Measurements from ENCODE around the gene MYH11. TPM values are rescaled to one million over a fixed set of nuclear protein-coding genes. Genes with fewer than 3 reads are reported as not detected.

MYH11 gene
- total and polyA plus RNA-seq, 4 experiments from 2014 or later: 0.26 to 1.9 TPM; not detected in 2

GRCh38 chr16:15886078-15886477, 29.2 kb upstream of the MYH11 start:
- CTCF ChIA-PET (ENCODE audit: partially characterized antibody): interaction anchor here (1.2 kb wide), 1 partner anchor 12 kb away, joined by 7 read pairs; no protein-coding TSS in a partner anchor

DNA sequence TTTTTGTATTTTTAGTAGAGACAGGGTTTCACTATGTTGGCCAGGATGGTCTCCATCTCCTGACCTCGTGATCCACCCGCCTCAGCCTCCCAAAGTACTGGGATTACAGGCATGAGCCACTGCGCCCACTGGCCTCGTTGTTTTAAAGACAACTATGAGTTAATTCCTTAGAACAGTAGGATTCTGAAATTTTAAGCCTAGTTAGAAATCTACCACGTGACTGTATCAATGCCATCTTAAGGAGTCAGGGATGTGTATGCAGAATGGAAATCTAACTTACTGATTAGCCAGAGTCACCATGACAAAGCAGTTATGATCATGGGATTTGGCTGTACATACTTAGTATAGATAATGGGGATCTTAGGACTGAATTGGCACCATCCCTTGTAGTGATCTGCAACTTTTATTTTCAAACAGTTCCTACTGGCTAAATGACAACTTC, 28.8 kb upstream of the MYH11 start:
- Mint-ChIP-seq H3K9me3 (no peaks in the 10 kb centered on the region), H3K4me1 (peaks cover 21 to 39% (median 31%) of the 10 kb centered on the region in 4 donors), H3K36me3 (peaks cover 16 to 30% of the 10 kb centered on the region in 2 donors), H3K27me3 (no peaks in the 10 kb centered on the region), H3K4me3 (peak overlapping the region in 2 of 8 donors; percentile 1 to 3), H3K27ac (peak overlapping the region in 2 of 7 donors; percentile 0 to 5)
- DNase-seq: no peak
- no peaks in the 10 kb centered on the region for H3K9me3 ChIP-seq (ENCODE audit: control insufficient read depth in 1 of 2, low read length in 2 of 2)
- ChIA-PET CTCF (ENCODE audit: partially characterized antibody) (interaction anchor here (1.2 kb wide), 1 partner anchor 11 kb away, joined by 7 read pairs; no protein-coding TSS in a partner anchor), POLR2A (ENCODE audit: partially characterized antibody) (no interaction called here)
- no peak overlapping the region for H3K4me3 ChIP-seq (ENCODE audit: low read length in 2 of 2)
- no peaks in the 10 kb centered on the region for H3K27me3 ChIP-seq (ENCODE audit: insufficient read depth, low read length)
- intact Hi-C loops (cut with micrococcal nuclease): loop anchor here (5.0 kb wide), 1 partner anchor 243 kb away; the partner anchor contains the start of gene MARF1
- peaks cover 30% of the 10 kb centered on the region for H3K4me1 ChIP-seq (ENCODE audit: insufficient read depth, low read length)
- peaks cover 14% of the 10 kb centered on the region for H3K36me3 ChIP-seq (ENCODE audit: insufficient read depth, low read length)
- H3K27ac ChIP-seq (ENCODE audit: low read depth, low read length): no peak overlapping the region

More at GRCh38 chr16:15886078-15886477, 29.2 kb upstream of the MYH11 start:
- DNase-seq: no peak
- no peaks in the 10 kb centered on the region for H3K27me3 ChIP-seq (ENCODE audit: insufficient read depth, low read length)
- H3K36me3 ChIP-seq (ENCODE audit: insufficient read depth, low read length): peaks cover 14% of the 10 kb centered on the region
- H3K4me3 ChIP-seq (ENCODE audit: low read length in 2 of 2): no peak overlapping the region
- H3K36me3 Mint-ChIP-seq: peaks cover 16 to 30% of the 10 kb centered on the region in 2 donors
- no peaks in the 10 kb centered on the region for H3K27me3 Mint-ChIP-seq
- peak overlapping the region; percentile 1 to 78 (median 51) for H3K4me3 Mint-ChIP-seq
- POLR2A ChIA-PET (ENCODE audit: partially characterized antibody): no interaction called here
- H3K4me1 Mint-ChIP-seq: peaks cover 21 to 39% (median 31%) of the 10 kb centered on the region in 4 donors
- intact Hi-C loops (cut with micrococcal nuclease): loop anchor here (5.0 kb wide), 1 partner anchor 244 kb away; the partner anchor contains the start of gene MARF1
- no peaks in the 10 kb centered on the region for H3K9me3 ChIP-seq (ENCODE audit: control insufficient read depth in 1 of 2, low read length in 2 of 2)
- peaks cover 0 to 2% (median 0%) of the 10 kb centered on the region in 8 donors for H3K9me3 Mint-ChIP-seq
- peaks cover 30% of the 10 kb centered on the region for H3K4me1 ChIP-seq (ENCODE audit: insufficient read depth, low read length)
- H3K27ac Mint-ChIP-seq: peak overlapping the region in 3 of 7 donors; percentile 0 to 23 (median 15)
- no peak overlapping the region for H3K27ac ChIP-seq (ENCODE audit: low read depth, low read length)

GRCh38 chr16:15882563-15882962, 25.7 kb upstream of the MYH11 start:
- H3K36me3 ChIP-seq (ENCODE audit: insufficient read depth, low read length): peaks cover 19% of the 10 kb centered on the region
- H3K9me3 Mint-ChIP-seq: no peaks in the 10 kb centered on the region
- no peak overlapping the region for H3K4me3 Mint-ChIP-seq
- H3K4me1 ChIP-seq (ENCODE audit: insufficient read depth, low read length): peaks cover 18% of the 10 kb centered on the region
- H3K4me3 ChIP-seq (ENCODE audit: low read length in 2 of 2): no peak overlapping the region
- ChIA-PET CTCF (ENCODE audit: partially characterized antibody) (no interaction called here), POLR2A (ENCODE audit: partially characterized antibody) (no interaction called here)
- DNase-seq: no peak
- H3K9me3 ChIP-seq (ENCODE audit: control insufficient read depth in 1 of 2, low read length in 2 of 2): no peaks in the 10 kb centered on the region
- no peaks in the 10 kb centered on the region for H3K27me3 ChIP-seq (ENCODE audit: insufficient read depth, low read length)
- peak overlapping the region in 4 of 7 donors; percentile 10 to 75 (median 60) for H3K27ac Mint-ChIP-seq
- peaks cover 30 to 37% of the 10 kb centered on the region in 2 donors for H3K36me3 Mint-ChIP-seq
- no peaks in the 10 kb centered on the region for H3K27me3 Mint-ChIP-seq
- intact Hi-C loops (cut with micrococcal nuclease): no loop called here
- H3K4me1 Mint-ChIP-seq: peaks cover 16 to 25% (median 20%) of the 10 kb centered on the region in 4 donors
- H3K27ac ChIP-seq (ENCODE audit: low read depth, low read length): no peak overlapping the region

- peaks cover 19% of the 10 kb centered on the region for H3K36me3 ChIP-seq (ENCODE audit: insufficient read depth, low read length)
- Mint-ChIP-seq H3K9me3 (no peaks in the 10 kb centered on the region), H3K27ac (no peak overlapping the region), H3K4me3 (no peak overlapping the region), H3K4me1 (peaks cover 12 to 19% (median 16%) of the 10 kb centered on the region in 4 donors), H3K27me3 (no peaks in the 10 kb centered on the region), H3K36me3 (peaks cover 36 to 39% of the 10 kb centered on the region in 2 donors)
- intact Hi-C loops (cut with micrococcal nuclease): no loop called here
- H3K9me3 ChIP-seq (ENCODE audit: control insufficient read depth in 1 of 2, low read length in 2 of 2): no peaks in the 10 kb centered on the region
- ChIA-PET CTCF (ENCODE audit: partially characterized antibody) (no interaction called here), POLR2A (ENCODE audit: partially characterized antibody) (no interaction called here)
- no peak overlapping the region for H3K27ac ChIP-seq (ENCODE audit: low read depth, low read length)
- H3K27me3 ChIP-seq (ENCODE audit: insufficient read depth, low read length): no peaks in the 10 kb centered on the region
- peaks cover 12% of the 10 kb centered on the region for H3K4me1 ChIP-seq (ENCODE audit: insufficient read depth, low read length)
- DNase-seq: no peak
- H3K4me3 ChIP-seq (ENCODE audit: low read length in 2 of 2): no peak overlapping the region
These were observed 25.1 kb upstream of the MYH11 start for GRCh38 chr16:15881794-15882379.

GRCh38 chr16:15880434-15881308, 23.8 kb upstream of the MYH11 start:
- Mint-ChIP-seq H3K9me3 (no peaks in the 10 kb centered on the region), H3K27ac (peak overlapping the region in 1 of 7 donors; percentile 46), H3K4me1 (peaks cover 3 to 10% (median 7%) of the 10 kb centered on the region in 4 donors), H3K27me3 (no peaks in the 10 kb centered on the region), H3K36me3 (peaks cover 35 to 42% of the 10 kb centered on the region in 2 donors), H3K4me3 (no peak overlapping the region)
- Histone ChIP-seq H3K4me1 (ENCODE audit: insufficient read depth, low read length) (peaks cover 4% of the 10 kb centered on the region), H3K27ac (ENCODE audit: low read depth, low read length) (no peak overlapping the region), H3K27me3 (ENCODE audit: insufficient read depth, low read length) (no peaks in the 10 kb centered on the region), H3K36me3 (ENCODE audit: insufficient read depth, low read length) (peaks cover 24% of the 10 kb centered on the region), H3K4me3 (ENCODE audit: low read length in 2 of 2) (no peak overlapping the region), H3K9me3 (ENCODE audit: control insufficient read depth in 1 of 2, low read length in 2 of 2) (no peaks in the 10 kb centered on the region)
- intact Hi-C loops (cut with micrococcal nuclease): no loop called here
- CTCF ChIA-PET (ENCODE audit: partially characterized antibody): interaction anchor here (1.1 kb wide), 1 partner anchor 32 kb away, joined by 3 read pairs; no protein-coding TSS in a partner anchor
- POLR2A ChIA-PET (ENCODE audit: partially characterized antibody): interaction anchor here (1.1 kb wide), 1 partner anchor 8 kb away, joined by 3 read pairs; the partner anchor contains the start of gene CEP20
- DNase-seq: no peak

- H3K4me1 Mint-ChIP-seq: peaks cover 0 to 4% (median 3%) of the 10 kb centered on the region in 4 donors
- Histone ChIP-seq H3K27ac (ENCODE audit: low read depth, low read length) (no peak overlapping the region), H3K9me3 (ENCODE audit: control insufficient read depth in 1 of 2, low read length in 2 of 2) (no peaks in the 10 kb centered on the region), H3K36me3 (ENCODE audit: insufficient read depth, low read length) (peaks cover 31% of the 10 kb centered on the region), H3K4me3 (ENCODE audit: low read length in 2 of 2) (no peak overlapping the region), H3K27me3 (ENCODE audit: insufficient read depth, low read length) (no peaks in the 10 kb centered on the region), H3K4me1 (ENCODE audit: insufficient read depth, low read length) (no peaks in the 10 kb centered on the region)
- DNase-seq: no peak
- no peak overlapping the region for H3K4me3 Mint-ChIP-seq
- H3K27me3 Mint-ChIP-seq: no peaks in the 10 kb centered on the region
- CTCF ChIA-PET (ENCODE audit: partially characterized antibody): interaction anchor here (1.1 to 1.2 kb wide), 2 partner anchors 8 to 33 kb away, joined by 3 read pairs; no protein-coding TSS in a partner anchor
- intact Hi-C loops (cut with micrococcal nuclease): no loop called here
- H3K27ac Mint-ChIP-seq: peak overlapping the region in 2 of 7 donors; percentile 6 to 71
- H3K36me3 Mint-ChIP-seq: peaks cover 34 to 47% of the 10 kb centered on the region in 2 donors
- H3K9me3 Mint-ChIP-seq: no peaks in the 10 kb centered on the region
- POLR2A ChIA-PET (ENCODE audit: partially characterized antibody): interaction anchor here (1.1 kb wide), 1 partner anchor 9 kb away, joined by 3 read pairs; the partner anchor contains the start of gene CEP20
These were observed 22.5 kb upstream of the MYH11 start for GRCh38 chr16:15879255-15879811.

Data from CD4-positive, alpha-beta memory T cell (primary cell).